ENCODE results near the gene ULK1.

The ULK1 gene

GRCh38 chr12:131909081-131909751 is 14.8 kb downstream of the ULK1 start:
- Histone ChIP-seq H3K9ac (ENCODE audit: low read depth in 1 of 2, low read length in 2 of 2) (no peak overlapping the region), H3K4me1 (ENCODE audit: control insufficient read depth in 1 of 2, insufficient read depth in 2 of 2, low read length in 2 of 2) (no peaks in the 10 kb centered on the region), H3K9me3 (ENCODE audit: control insufficient read depth in 1 of 2, low read length in 2 of 2) (no peaks in the 10 kb centered on the region), H3K36me3 (ENCODE audit: control insufficient read depth in 1 of 2, insufficient read depth in 2 of 2, low read length in 2 of 2) (peaks cover 22 to 48% of the 10 kb centered on the region in 2 donors), H3K27ac (ENCODE audit: low read depth, low read length) (no peak overlapping the region), H3K27me3 (ENCODE audit: control insufficient read depth in 1 of 2, insufficient read depth in 2 of 2, low read length in 2 of 2) (no peaks in the 10 kb centered on the region), H3K4me3 (ENCODE audit: low read depth in 1 of 2, low read length in 2 of 2) (no peak overlapping the region)

- no peaks in the 10 kb centered on the region for H3K9me3 ChIP-seq (ENCODE audit: control insufficient read depth in 1 of 2, low read length in 2 of 2)
- H3K4me1 ChIP-seq (ENCODE audit: control insufficient read depth in 1 of 2, insufficient read depth in 2 of 2, low read length in 2 of 2), result no peaks in the 10 kb centered on the region
- no peaks in the 10 kb centered on the region for H3K27me3 ChIP-seq (ENCODE audit: control insufficient read depth in 1 of 2, insufficient read depth in 2 of 2, low read length in 2 of 2)
- H3K9ac ChIP-seq (ENCODE audit: low read depth in 1 of 2, low read length in 2 of 2), result no peak overlapping the region
- H3K4me3 ChIP-seq (ENCODE audit: low read depth in 1 of 2, low read length in 2 of 2), result no peak overlapping the region
- peaks cover 25 to 53% of the 10 kb centered on the region in 2 donors for H3K36me3 ChIP-seq (ENCODE audit: control insufficient read depth in 1 of 2, insufficient read depth in 2 of 2, low read length in 2 of 2)
- no peak overlapping the region for H3K27ac ChIP-seq (ENCODE audit: low read depth, low read length)
These were observed 15.4 kb downstream of the ULK1 start for GRCh38 chr12:131909752-131910219.

- Histone ChIP-seq H3K9ac (ENCODE audit: low read depth in 1 of 2, low read length in 2 of 2) (no peak overlapping the region), H3K27me3 (ENCODE audit: control insufficient read depth in 1 of 2, insufficient read depth in 2 of 2, low read length in 2 of 2) (no peaks in the 10 kb centered on the region), H3K36me3 (ENCODE audit: control insufficient read depth in 1 of 2, insufficient read depth in 2 of 2, low read length in 2 of 2) (peaks cover 31 to 59% of the 10 kb centered on the region in 2 donors), H3K27ac (ENCODE audit: low read depth, low read length) (no peak overlapping the region), H3K9me3 (ENCODE audit: control insufficient read depth in 1 of 2, low read length in 2 of 2) (no peaks in the 10 kb centered on the region), H3K4me3 (ENCODE audit: low read depth in 1 of 2, low read length in 2 of 2) (no peak overlapping the region), H3K4me1 (ENCODE audit: control insufficient read depth in 1 of 2, insufficient read depth in 2 of 2, low read length in 2 of 2) (no peaks in the 10 kb centered on the region)
These were observed 16.0 kb downstream of the ULK1 start for GRCh38 chr12:131910302-131911027.

GRCh38 chr12:131911028-131911650 is 16.7 kb downstream of the ULK1 start:
- Histone ChIP-seq H3K36me3 (ENCODE audit: control insufficient read depth in 1 of 2, insufficient read depth in 2 of 2, low read length in 2 of 2) (peaks cover 34 to 65% of the 10 kb centered on the region in 2 donors), H3K9ac (ENCODE audit: low read depth in 1 of 2, low read length in 2 of 2) (no peak overlapping the region), H3K27ac (ENCODE audit: low read depth, low read length) (no peak overlapping the region), H3K4me1 (ENCODE audit: control insufficient read depth in 1 of 2, insufficient read depth in 2 of 2, low read length in 2 of 2) (no peaks in the 10 kb centered on the region), H3K27me3 (ENCODE audit: control insufficient read depth in 1 of 2, insufficient read depth in 2 of 2, low read length in 2 of 2) (no peaks in the 10 kb centered on the region), H3K9me3 (ENCODE audit: control insufficient read depth in 1 of 2, low read length in 2 of 2) (no peaks in the 10 kb centered on the region), H3K4me3 (ENCODE audit: low read depth in 1 of 2, low read length in 2 of 2) (no peak overlapping the region)

GRCh38 chr12:131911851-131912477 is 17.5 kb downstream of the ULK1 start:
- Histone ChIP-seq H3K36me3 (ENCODE audit: control insufficient read depth in 1 of 2, insufficient read depth in 2 of 2, low read length in 2 of 2) (peaks cover 41 to 70% of the 10 kb centered on the region in 2 donors), H3K9me3 (ENCODE audit: control insufficient read depth in 1 of 2, low read length in 2 of 2) (no peaks in the 10 kb centered on the region), H3K27ac (ENCODE audit: low read depth, low read length) (no peak overlapping the region), H3K4me1 (ENCODE audit: control insufficient read depth in 1 of 2, insufficient read depth in 2 of 2, low read length in 2 of 2) (no peaks in the 10 kb centered on the region), H3K27me3 (ENCODE audit: control insufficient read depth in 1 of 2, insufficient read depth in 2 of 2, low read length in 2 of 2) (no peaks in the 10 kb centered on the region), H3K4me3 (ENCODE audit: low read depth in 1 of 2, low read length in 2 of 2) (no peak overlapping the region), H3K9ac (ENCODE audit: low read depth in 1 of 2, low read length in 2 of 2) (no peak overlapping the region)

GRCh38 chr12:131912518-131913274 is 18.3 kb downstream of the ULK1 start:
- no peaks in the 10 kb centered on the region for H3K4me1 ChIP-seq (ENCODE audit: control insufficient read depth in 1 of 2, insufficient read depth in 2 of 2, low read length in 2 of 2)
- peaks cover 41 to 69% of the 10 kb centered on the region in 2 donors for H3K36me3 ChIP-seq (ENCODE audit: control insufficient read depth in 1 of 2, insufficient read depth in 2 of 2, low read length in 2 of 2)
- no peak overlapping the region for H3K4me3 ChIP-seq (ENCODE audit: low read depth in 1 of 2, low read length in 2 of 2)
- no peaks in the 10 kb centered on the region for H3K27me3 ChIP-seq (ENCODE audit: control insufficient read depth in 1 of 2, insufficient read depth in 2 of 2, low read length in 2 of 2)
- no peak overlapping the region for H3K9ac ChIP-seq (ENCODE audit: low read depth in 1 of 2, low read length in 2 of 2)
- H3K9me3 ChIP-seq (ENCODE audit: control insufficient read depth in 1 of 2, low read length in 2 of 2), result no peaks in the 10 kb centered on the region
- H3K27ac ChIP-seq (ENCODE audit: low read depth, low read length), result no peak overlapping the region

GRCh38 chr12:131913666-131914065 is 19.2 kb downstream of the ULK1 start:
- no peak overlapping the region for H3K27ac ChIP-seq (ENCODE audit: low read depth, low read length)
- no peaks in the 10 kb centered on the region for H3K4me1 ChIP-seq (ENCODE audit: control insufficient read depth in 1 of 2, insufficient read depth in 2 of 2, low read length in 2 of 2)
- no peak overlapping the region for H3K4me3 ChIP-seq (ENCODE audit: low read depth in 1 of 2, low read length in 2 of 2)
- no peaks in the 10 kb centered on the region for H3K27me3 ChIP-seq (ENCODE audit: control insufficient read depth in 1 of 2, insufficient read depth in 2 of 2, low read length in 2 of 2)
- H3K9me3 ChIP-seq (ENCODE audit: control insufficient read depth in 1 of 2, low read length in 2 of 2), result no peaks in the 10 kb centered on the region
- peaks cover 41 to 70% of the 10 kb centered on the region in 2 donors for H3K36me3 ChIP-seq (ENCODE audit: control insufficient read depth in 1 of 2, insufficient read depth in 2 of 2, low read length in 2 of 2)
- H3K9ac ChIP-seq (ENCODE audit: low read depth in 1 of 2, low read length in 2 of 2), result no peak overlapping the region

GRCh38 chr12:131914179-131914702 is 19.8 kb downstream of the ULK1 start:
- Histone ChIP-seq H3K4me3 (ENCODE audit: low read depth in 1 of 2, low read length in 2 of 2) (no peak overlapping the region), H3K27ac (ENCODE audit: low read depth, low read length) (no peak overlapping the region), H3K36me3 (ENCODE audit: control insufficient read depth in 1 of 2, insufficient read depth in 2 of 2, low read length in 2 of 2) (peaks cover 41 to 64% of the 10 kb centered on the region in 2 donors), H3K4me1 (ENCODE audit: control insufficient read depth in 1 of 2, insufficient read depth in 2 of 2, low read length in 2 of 2) (no peaks in the 10 kb centered on the region), H3K27me3 (ENCODE audit: control insufficient read depth in 1 of 2, insufficient read depth in 2 of 2, low read length in 2 of 2) (no peaks in the 10 kb centered on the region), H3K9me3 (ENCODE audit: control insufficient read depth in 1 of 2, low read length in 2 of 2) (no peaks in the 10 kb centered on the region), H3K9ac (ENCODE audit: low read depth in 1 of 2, low read length in 2 of 2) (no peak overlapping the region)

GRCh38 chr12:131915000-131915689 is 20.7 kb downstream of the ULK1 start:
- Histone ChIP-seq H3K9me3 (ENCODE audit: control insufficient read depth in 1 of 2, low read length in 2 of 2) (no peaks in the 10 kb centered on the region), H3K36me3 (ENCODE audit: control insufficient read depth in 1 of 2, insufficient read depth in 2 of 2, low read length in 2 of 2) (peaks cover 40 to 65% of the 10 kb centered on the region in 2 donors), H3K27me3 (ENCODE audit: control insufficient read depth in 1 of 2, insufficient read depth in 2 of 2, low read length in 2 of 2) (no peaks in the 10 kb centered on the region), H3K9ac (ENCODE audit: low read depth in 1 of 2, low read length in 2 of 2) (no peak overlapping the region), H3K4me3 (ENCODE audit: low read depth in 1 of 2, low read length in 2 of 2) (no peak overlapping the region), H3K4me1 (ENCODE audit: control insufficient read depth in 1 of 2, insufficient read depth in 2 of 2, low read length in 2 of 2) (no peaks in the 10 kb centered on the region), H3K27ac (ENCODE audit: low read depth, low read length) (no peak overlapping the region)
